ENCODE measurements around the gene TRIO. TPM values are rescaled to one million over a fixed set of nuclear protein-coding genes. Genes with fewer than 3 reads are reported as not detected.

Gene TRIO
- total RNA-seq, 4 donors from 2014 or later = 112 to 155 (median 145) TPM

- H3K36me3 ChIP-seq = peaks cover 56 to 97% (median 93%) of the 10 kb centered on the region in 4 donors
- intact Hi-C loops (cut with DNase I) = no loop called here
- TF ChIP-seq EP300 (IDR thresholded peaks at IDR 0.05) (no peak), POLR2A (IDR thresholded peaks at IDR 0.05; ENCODE audit: low read depth) (no peak), POLR2AphosphoS5 (IDR thresholded peaks at IDR 0.05) (no peak)
- TF ChIP-seq, protein P1, sequence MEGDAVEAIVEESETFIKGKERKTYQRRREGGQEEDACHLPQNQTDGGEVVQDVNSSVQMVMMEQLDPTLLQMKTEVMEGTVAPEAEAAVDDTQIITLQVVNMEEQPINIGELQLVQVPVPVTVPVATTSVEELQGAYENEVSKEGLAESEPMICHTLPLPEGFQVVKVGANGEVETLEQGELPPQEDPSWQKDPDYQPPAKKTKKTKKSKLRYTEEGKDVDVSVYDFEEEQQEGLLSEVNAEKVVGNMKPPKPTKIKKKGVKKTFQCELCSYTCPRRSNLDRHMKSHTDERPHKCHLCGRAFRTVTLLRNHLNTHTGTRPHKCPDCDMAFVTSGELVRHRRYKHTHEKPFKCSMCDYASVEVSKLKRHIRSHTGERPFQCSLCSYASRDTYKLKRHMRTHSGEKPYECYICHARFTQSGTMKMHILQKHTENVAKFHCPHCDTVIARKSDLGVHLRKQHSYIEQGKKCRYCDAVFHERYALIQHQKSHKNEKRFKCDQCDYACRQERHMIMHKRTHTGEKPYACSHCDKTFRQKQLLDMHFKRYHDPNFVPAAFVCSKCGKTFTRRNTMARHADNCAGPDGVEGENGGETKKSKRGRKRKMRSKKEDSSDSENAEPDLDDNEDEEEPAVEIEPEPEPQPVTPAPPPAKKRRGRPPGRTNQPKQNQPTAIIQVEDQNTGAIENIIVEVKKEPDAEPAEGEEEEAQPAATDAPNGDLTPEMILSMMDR (IDR thresholded peaks at IDR 0.05) = no peak
These were observed 221.0 kb downstream of the TRIO start for GRCh38 chr5:14364096-14364495.

GRCh38 chr5:14364576-14365472, 221.7 kb downstream of the TRIO start:
- Histone ChIP-seq H3K4me1 (peaks cover 0 to 4% (median 0%) of the 10 kb centered on the region in 4 donors), H3K36me3 (peaks cover 57 to 97% (median 93%) of the 10 kb centered on the region in 4 donors), H3K27ac (replicated peaks in 1 of 4) (no peak overlapping the region), H3K27me3 (no peaks in the 10 kb centered on the region), H3K4me3 (no peak overlapping the region), H3K9me3 (no peaks in the 10 kb centered on the region)
- DNase-seq (ENCODE audit: extremely low spot score) = peak; percentile 57
- TF ChIP-seq, protein P1 (IDR thresholded peaks at IDR 0.05) = peak in 2 of 3 experiments; percentile 35 to 52
- TF ChIP-seq EP300 (IDR thresholded peaks at IDR 0.05) = no peak
- WGBS = 85% methylated on average over 12 of the region's 12 CpGs
- intact Hi-C loops (cut with DNase I) = no loop called here

More at GRCh38 chr5:14364096-14364495, 221.0 kb downstream of the TRIO start:
- H3K27me3 ChIP-seq = no peaks in the 10 kb centered on the region
- H3K4me3 ChIP-seq = no peak overlapping the region
- peaks cover 0 to 4% (median 0%) of the 10 kb centered on the region in 4 donors for H3K4me1 ChIP-seq
- no peak overlapping the region for H3K27ac ChIP-seq (replicated peaks in 1 of 4)
- 84% methylated on average over 1 of the region's 1 CpG for WGBS
- no peak for DNase-seq (ENCODE audit: extremely low spot score)
- no peaks in the 10 kb centered on the region for H3K9me3 ChIP-seq

DNA sequence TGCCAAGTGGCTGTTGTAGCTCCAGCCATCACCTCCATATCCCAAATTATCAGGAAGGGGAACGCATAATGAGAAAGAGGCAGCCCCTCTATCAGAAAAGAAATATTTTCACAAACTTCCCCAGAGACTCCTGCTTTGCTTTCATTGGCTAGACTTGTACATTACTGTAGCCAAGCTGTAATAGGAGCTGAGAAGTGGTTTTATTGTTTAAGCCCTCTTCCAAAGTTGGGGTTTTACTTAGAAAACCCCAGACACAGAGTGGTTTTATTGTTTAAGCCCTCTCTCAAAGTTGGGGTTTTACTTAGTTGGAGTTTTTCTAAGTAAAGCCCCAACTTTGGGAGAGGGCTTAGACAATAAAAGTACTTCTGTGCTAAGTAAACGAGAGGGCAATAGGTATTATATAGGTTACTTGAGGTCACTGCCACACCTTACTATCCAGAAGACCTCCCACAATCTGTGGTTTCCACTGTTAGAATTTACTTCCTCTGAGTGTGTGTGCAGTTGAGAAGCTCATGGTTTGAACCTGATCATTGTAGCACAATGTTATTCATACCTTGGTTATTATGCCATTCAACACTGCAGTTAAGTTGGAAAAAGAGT, 222.8 kb downstream of the TRIO start:
- Histone ChIP-seq H3K4me1 (peaks cover 0 to 4% (median 0%) of the 10 kb centered on the region in 4 donors), H3K9me3 (no peaks in the 10 kb centered on the region), H3K27ac (replicated peaks in 1 of 4) (no peak overlapping the region), H3K27me3 (no peaks in the 10 kb centered on the region), H3K36me3 (peaks cover 65 to 98% (median 91%) of the 10 kb centered on the region in 4 donors), H3K4me3 (no peak overlapping the region)
- 85% methylated on average over 2 of the region's 2 CpGs for WGBS
- DNase-seq (ENCODE audit: extremely low spot score) = no peak
- TF ChIP-seq, protein P1 (IDR thresholded peaks at IDR 0.05) = no peak
- TF ChIP-seq POLR2A (IDR thresholded peaks at IDR 0.05; ENCODE audit: low read depth) (no peak), POLR2AphosphoS5 (IDR thresholded peaks at IDR 0.05) (no peak), EP300 (IDR thresholded peaks at IDR 0.05) (no peak)
- intact Hi-C loops (cut with DNase I) = no loop called here

DNA sequence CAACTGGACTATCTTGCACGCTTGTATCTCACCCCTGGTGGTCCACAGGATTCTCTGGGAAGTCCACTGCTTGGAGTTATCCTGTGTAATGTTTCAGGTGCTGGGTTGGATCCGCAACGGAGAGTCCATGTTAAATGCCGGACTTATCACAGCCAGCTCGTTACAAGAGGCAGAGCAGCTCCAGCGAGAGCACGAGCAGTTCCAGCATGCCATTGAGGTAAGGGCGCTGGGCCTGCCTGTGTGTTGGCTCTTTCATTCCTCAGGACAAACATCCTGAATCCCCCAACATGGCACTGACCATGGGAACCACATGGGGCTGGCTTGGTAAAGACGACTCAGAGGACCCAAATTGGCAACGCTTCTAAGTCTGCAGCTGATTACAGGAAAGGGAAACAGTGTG, 223.6 kb downstream of the TRIO start:
- Histone ChIP-seq H3K4me3 (no peak overlapping the region), H3K27me3 (no peaks in the 10 kb centered on the region), H3K36me3 (peaks cover 65 to 97% (median 88%) of the 10 kb centered on the region in 4 donors), H3K27ac (replicated peaks in 1 of 4) (no peak overlapping the region), H3K9me3 (no peaks in the 10 kb centered on the region), H3K4me1 (peaks cover 0 to 4% (median 0%) of the 10 kb centered on the region in 4 donors)
- TF ChIP-seq EP300 (IDR thresholded peaks at IDR 0.05) = no peak
- no peak for TF ChIP-seq POLR2AphosphoS5 (IDR thresholded peaks at IDR 0.05)
- TF ChIP-seq POLR2A (IDR thresholded peaks at IDR 0.05; ENCODE audit: low read depth) = no peak
- TF ChIP-seq, protein P1 (IDR thresholded peaks at IDR 0.05) = no peak
- 75% methylated on average over 3 of the region's 10 CpGs for WGBS
- DNase-seq (ENCODE audit: extremely low spot score) = peak; percentile 64
- intact Hi-C loops (cut with DNase I) = no loop called here
